ENCODE measurements around the gene CXCR2.
"Not testable (repeated sequence)": the region's sequence is repeated elsewhere in the genome, so short reads cannot be mapped to it uniquely, and the experiment has no call there.

The CXCR2 gene

DNA sequence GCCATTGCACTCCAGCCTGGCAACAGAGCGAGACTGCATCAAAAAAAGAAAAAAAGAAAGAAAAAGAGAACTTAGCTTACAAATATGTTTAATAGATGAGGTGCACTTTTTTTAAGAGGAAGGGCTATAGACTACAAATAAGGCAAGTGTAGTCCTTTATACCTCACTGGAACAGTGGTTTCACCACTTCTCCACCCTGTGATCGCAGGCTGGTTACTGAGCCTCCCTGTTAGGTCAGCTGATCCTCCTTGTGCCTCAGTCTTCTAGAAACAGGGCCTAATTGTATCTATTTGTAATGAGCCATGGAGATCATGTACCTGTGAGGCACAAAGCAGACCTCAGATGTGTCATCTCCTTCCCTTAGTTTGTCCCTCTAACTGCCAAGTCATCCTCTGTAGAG is 4.5 kb downstream of the CXCR2 start:
- DNase-seq (ENCODE audit: low read depth) = no peak

DNA sequence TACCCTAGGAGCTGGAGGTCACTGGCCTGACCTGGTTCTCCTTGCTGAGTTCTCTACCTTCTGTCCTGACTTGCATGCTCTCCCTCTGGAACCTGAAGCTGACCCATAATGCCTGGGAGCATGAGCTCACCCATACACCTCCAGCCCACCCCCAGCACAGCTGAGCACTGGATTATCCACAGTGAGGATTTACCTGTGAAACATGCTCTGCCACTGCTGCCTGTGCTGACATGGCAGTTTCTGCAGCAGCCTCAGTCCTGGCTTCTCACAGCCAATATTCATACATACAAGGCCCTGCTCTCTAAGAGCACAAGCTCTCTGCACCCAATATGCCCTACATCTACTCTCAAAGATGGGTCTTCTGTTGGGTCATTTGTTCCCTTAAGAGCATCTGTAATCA is 5.0 kb downstream of the CXCR2 start:
- DNase-seq (ENCODE audit: low read depth) = no peak

DNA sequence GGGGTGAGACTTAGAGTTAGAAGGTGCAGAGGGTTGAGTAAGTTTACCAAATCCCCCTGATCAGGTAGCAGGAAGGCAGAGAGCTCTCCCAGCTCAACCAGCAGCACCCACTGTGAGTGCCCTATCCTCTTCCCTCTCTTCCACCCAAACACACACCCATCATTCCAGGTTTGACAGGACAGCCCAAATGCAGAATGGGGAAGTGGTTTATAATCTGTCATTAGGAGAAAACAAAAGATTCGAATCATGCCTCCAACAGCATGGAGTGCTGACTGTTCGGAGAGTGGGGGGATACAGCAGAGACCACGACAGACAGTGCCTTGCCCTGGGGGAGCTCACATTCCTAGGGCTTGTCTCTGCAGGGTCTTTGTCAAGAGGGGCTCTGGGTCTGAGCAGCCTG is 11.7 kb downstream of the CXCR2 start:
- DNase-seq (ENCODE audit: low read depth) = no peak

DNA sequence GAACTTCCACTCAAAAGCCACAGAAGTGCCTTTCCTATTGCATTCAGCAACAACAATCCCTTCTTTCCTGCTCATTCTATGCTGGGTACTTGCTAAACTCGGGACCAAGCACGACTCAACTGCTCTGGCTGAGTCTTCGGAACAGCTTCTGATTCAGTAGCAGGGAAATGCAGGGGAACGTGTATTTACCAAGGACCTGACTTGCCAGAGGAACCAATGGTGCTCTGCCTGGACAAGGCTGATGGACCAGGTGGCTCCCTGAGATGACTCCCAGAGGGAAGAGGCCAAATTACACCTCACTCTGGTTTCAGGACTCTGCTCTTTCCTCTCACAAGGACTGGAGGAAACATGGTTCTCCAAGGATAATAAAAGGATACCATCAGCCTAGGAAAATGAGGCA is 12.2 kb downstream of the CXCR2 start:
- DNase-seq (ENCODE audit: low read depth) = no peak

DNA sequence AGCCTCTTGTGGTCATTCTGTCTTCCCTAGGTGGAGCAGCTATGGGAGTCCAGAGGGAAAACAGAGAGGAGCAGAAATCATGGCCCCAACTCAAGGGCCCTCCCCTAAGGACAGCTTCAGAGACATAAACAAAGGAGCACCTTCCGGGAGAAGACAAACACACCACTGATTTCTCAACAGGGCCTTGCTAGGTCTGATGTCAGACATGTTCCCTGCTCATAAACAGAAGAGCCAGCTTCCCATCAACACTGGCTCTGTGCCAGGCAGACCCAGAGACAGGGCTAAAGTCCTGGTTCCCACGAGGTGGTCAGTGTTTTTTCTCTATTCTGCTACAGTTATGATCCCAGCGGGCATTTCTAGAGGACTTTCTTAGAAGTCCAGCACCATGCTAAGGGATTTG is 19.3 kb downstream of the CXCR2 start:
- DNase-seq (ENCODE audit: low read depth) = no peak

DNA sequence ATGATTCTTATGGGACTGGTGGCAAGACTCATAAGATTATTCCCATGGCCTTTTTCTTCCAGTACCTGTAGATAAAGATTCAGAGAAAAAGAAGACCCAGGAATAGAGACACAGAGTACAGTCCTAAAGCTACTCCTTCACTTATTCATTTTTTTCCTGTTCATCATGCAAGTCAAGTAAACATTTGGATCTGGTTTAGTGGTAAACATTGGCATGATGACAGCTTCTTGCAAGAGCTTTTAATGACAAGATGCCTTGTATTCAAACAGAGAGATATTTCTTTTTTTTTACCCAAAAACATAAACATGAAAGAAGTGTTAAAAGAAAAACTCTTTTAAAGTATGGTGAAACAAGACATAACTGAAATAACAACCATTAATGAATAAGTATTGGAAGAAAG is 20.2 kb downstream of the CXCR2 start:
- DNase-seq (ENCODE audit: low read depth) = no peak

DNA sequence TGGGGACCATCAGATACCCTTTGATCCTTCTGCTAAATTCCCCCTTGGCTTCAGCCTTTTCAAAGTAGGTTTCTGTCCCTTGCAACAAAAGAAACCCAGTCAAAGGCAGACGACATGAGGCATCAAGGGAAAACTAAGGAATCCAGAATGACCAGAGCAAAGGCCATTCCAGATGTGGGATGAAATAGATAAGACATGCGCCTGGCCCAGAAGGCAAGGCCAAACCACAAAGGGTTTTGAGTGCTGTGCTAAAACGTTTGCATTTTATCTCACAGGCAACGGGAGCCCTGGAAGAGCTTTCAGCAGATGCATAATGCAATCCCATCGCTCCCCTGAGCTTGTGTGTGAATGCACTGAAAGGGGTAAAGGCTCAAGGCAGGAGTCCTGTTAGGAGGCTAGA is 23.3 kb downstream of the CXCR2 start:
- DNase-seq (ENCODE audit: low read depth) = no peak

DNA sequence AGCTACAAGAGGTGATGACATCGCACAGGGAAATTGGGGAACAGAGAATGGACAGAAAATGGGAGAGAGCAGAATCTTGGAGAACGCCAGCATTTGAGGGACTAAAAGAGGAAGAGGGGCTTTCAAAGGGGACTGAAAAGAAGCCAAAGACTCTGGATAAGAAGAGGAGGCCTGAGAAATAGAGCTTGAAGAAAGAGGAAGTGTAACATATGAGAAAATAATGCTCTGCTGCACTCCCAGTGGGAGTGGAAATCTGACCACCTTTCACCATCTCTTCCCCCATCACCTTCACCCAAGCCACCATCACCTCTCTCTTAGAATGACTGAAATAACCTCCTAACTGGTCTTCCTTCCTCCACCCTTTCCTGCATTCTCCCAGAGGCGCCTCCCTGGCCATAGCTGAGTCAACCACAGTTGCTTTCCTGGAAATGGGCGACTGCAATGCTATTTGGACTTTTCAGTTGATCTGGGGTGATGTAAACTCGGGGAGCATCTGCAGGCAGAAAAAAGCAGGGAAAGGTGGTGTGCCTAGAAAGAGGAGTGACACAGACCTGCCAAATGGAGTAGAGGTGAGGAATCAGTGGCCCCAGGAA is 24.1 kb downstream of the CXCR2 start:
- no peak for DNase-seq (ENCODE audit: low read depth)

DNA sequence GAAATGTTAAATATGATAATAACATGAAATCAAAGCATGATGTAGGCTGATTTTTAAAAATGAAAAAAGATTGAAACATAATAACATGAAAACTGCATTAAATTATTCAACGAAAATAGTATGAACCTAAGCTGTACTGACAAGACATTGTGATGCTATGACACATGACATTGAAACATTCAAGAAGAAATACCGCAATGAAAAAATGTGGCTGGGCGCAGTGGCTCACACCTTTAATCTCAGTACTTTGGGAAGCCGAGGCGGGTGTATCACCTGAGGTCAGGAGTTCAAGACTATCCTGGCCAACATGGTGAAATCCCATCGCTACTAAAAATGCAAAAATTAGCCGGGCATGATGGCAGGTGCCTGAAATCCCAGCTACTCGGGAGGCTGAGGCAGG is 26.3 kb downstream of the CXCR2 start:
- no peak for DNase-seq (ENCODE audit: low read depth)

DNA sequence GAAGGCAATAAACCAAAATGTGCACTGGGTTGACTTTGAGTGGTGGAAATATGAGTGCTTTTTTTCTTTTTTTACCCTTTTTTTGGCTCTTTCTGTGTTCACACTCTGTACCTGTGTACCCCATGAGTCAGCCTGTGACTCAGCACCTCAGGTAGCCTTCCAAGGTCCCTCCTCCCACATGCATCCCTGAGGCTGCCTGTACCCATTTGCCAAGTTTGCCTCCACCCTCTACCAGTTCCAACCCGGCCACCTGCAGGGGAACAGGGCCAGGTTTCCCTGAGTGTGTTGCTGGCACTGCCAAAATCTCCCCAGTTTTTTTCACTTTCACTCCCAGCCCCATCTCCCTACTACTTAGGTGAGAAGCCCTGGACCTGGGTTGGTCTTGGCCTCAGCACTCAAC is 26.9 kb downstream of the CXCR2 start:
- DNase-seq (ENCODE audit: low read depth) = no peak

DNA sequence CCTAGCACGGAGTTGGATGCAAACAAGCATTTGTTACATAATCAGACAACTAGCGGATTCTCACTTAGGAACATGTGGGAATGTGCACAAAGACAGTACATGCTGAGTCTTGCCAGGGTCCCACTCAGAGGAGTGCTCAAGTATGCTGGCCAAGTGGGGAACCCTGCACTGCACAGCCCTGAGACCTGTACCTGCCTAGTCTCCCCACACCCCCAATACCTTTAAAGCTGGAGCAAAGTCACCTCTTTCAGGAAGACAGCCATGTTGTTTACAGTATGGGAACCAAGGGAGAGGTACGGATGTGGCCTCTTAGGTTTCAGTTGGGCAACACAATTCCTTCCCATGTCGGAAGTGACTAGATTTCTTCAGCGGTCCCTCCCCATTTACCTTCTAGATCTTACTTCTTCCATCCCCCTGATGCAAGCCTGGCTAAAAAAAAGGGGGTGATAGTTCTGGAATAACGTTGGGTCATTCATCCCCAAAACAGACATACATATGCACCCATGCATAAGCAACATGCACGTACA is 30.2 kb downstream of the CXCR2 start:
- DNase-seq (ENCODE audit: low read depth) = no peak

DNA sequence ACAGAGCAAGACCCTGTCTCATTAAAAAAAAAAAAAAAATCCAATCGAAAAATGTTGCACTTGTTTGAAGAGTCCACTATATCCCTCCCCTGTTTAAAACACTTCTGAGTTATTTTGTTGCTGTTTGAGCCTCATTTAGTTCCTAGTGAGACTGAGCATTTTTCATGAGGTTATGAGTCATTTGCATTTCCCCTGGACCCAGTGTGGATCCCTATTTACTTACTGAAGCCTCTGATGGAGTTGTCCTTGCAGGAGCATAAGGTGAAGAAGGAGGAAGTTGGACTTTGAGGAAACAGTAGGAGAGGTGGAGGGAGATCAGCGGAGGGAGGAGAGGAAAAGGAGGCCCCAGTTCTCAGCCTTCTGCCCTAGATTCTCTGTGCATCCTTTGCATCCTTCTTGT is 35.8 kb downstream of the CXCR2 start:
- DNase-seq (ENCODE audit: low read depth) = no peak

DNA sequence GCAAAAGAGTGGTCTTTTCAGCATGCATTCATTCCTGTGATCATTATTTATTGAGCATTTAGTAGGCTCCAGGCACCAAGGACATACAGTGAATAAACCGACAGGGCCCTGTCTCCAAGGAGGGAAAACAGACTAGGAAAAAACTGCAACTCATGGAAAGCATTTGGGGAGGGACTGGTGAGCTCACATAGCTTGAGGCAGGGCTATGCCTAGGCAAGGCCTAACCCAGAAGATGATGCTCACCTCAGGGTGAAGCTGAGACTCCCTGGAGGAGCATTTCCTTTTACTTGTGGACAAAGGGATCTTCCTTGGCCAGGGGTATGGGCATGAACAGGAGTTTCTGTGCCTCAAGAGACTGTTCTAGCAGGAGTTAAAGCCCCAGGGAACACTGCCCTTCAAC is 37.0 kb downstream of the CXCR2 start:
- DNase-seq (ENCODE audit: low read depth) = no peak

DNA sequence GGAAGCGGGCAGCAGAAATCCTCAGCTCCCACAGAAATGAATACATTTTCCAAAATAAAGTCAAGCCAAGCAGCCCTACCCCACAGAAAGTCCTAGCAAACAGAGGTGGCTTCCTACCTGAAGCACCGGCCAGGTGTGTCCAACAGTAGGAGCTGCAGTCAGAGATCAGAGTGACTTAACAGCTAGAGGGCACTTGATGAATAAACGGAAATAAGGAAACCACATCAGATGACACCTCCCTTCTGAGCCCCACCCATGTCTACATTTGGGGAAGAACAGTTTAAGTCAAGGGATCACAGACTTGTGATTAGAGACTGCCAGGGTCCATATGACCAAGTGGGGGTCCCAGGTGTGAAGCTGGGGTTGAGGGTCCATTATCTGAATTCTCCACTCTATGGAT is 41.0 kb downstream of the CXCR2 start, which contains the start of gene CXCR1:
CXCR1 (minus strand) TSS at position 172 of the 400 bp plus-strand sequence. CDS start 1,751 bp downstream, outside the sequence.
- no peak for DNase-seq (ENCODE audit: low read depth)

DNA sequence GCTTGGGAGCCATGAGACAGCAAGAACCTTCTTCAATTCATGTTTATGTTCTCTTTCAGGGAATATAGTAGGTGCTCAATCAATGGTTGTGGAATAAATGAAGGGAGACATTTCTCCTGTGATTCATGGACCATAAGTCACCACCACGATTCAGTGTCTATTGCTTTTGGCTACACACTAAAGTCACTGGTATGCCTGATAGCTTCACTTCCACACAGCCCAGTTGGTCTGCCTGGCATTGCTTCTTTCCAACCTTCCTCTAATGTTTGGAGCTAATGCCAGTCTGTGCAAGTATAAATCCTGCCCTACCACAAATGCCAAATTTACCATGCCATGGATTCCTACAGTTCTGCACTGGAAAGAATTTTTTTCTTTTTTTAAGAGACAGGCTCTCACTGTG is 42.2 kb downstream of the CXCR2 start:
- no peak for DNase-seq (ENCODE audit: low read depth)

DNA sequence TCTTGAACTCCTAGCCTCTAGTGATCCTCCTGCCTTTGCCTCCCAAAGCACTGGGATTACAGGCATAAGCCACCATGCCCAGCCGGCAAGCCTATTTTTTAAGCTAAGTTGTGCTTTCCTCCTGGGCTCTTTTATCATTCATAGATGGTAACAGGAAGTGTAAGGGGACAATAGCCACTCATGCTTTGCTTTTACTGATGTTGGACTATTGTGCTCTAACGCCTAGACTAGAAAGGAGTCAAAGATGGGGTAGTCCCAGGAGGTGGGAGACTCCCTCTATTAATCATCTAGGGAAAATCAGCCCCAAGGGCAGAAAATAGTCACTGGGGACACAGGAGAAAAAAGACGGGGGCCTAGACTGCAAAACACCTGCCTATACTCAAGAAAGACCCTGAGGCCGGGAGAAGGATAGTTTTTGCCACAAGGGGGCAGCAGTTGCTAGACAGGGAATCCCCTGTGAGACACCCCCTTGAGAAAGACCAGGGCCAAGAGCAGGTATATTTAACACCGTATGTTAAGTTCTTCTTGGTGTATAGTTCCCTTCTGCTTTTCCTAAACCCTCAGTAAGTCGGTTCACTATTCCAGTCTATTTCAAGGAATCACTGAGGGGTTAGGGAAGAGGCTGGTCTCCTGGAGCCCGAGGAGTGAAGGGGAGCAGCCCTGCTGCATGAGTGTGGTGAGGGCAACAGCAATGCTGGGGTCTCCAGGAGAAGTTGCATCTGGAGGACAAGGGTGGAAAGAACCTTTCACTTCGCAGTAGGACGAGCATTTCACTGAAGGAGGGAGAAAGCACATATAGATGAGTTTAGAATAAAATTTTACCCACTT is 43.0 kb downstream of the CXCR2 start:
- no peak for DNase-seq (ENCODE audit: low read depth)

DNA sequence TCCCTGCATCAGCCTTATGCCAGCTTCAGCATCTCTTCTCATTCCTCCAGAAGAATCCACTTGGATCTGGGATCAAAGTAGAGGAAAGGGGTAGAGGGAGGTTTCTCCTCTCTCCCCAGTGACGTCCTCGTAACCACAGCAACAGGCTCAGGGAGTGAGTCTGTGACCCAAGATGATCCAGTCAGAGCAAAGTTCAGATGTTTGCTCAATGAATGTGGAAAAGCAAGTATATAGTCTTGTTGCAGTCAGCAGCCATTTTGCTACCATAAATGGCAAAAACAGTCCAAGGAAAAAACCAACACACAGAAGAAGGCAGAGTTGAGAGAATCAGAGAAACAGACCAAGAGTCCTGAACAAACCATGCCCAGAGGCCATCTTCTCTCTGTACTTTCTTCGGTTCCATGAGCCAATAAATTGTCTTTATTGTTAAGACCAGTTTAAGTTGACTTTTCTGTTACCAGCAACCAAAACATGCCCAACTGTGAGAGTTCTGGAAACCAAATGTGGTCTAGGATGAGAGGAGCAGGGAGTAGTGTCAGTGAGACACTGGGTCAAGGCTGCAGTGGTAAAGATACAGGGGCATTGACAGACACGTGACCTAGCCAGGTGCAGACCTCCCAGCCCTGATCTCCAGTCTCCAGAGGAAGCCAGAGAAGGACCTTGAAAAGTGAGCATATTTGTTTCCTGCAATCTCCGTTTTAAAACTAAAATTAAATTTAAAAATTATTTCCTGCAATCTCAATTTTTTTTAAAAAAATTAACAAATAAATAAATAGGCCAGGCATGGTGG is 44.1 kb downstream of the CXCR2 start:
- DNase-seq (ENCODE audit: low read depth) = no peak

DNA sequence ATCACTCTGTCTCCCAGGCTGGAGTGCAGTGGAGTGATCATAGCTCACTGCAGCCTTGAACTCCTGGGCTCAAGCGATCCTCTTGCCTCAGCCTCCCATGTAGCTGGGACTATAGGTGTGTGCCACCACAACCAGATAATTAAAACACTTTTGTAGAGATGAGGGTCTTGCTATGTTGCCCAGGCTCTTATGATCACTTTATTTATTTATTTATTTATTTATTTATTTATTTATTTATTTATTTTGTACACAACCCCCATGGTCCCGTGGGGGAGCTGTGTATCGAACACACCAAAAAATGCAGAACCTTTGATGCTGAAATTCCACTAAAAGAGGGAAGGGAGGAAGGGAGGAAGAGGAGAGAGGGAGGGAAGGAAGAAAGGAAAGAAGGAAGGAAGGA is 45.9 kb downstream of the CXCR2 start:
- DNase-seq (ENCODE audit: low read depth) = not testable (repeated sequence)

DNA sequence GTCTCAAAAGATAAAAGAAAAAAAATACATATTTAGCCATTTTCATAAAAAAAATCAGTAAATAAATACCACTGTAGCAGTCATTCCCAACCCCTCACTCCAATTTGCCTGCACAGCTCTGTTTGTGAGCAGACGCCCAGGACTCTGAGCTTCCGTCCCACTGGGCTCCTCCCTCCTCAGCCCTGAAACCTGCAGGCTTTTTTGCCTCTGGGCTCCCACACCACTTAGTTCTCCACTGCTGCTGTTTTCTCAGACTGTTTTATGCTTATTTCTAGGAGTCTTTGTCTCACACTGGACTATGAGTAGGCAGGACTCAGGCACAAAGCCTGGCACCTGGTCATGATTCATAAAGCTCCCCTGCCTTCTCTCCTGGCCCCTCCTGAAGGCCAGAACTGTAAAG is 47.0 kb downstream of the CXCR2 start:
- DNase-seq (ENCODE audit: low read depth) = no peak

DNA sequence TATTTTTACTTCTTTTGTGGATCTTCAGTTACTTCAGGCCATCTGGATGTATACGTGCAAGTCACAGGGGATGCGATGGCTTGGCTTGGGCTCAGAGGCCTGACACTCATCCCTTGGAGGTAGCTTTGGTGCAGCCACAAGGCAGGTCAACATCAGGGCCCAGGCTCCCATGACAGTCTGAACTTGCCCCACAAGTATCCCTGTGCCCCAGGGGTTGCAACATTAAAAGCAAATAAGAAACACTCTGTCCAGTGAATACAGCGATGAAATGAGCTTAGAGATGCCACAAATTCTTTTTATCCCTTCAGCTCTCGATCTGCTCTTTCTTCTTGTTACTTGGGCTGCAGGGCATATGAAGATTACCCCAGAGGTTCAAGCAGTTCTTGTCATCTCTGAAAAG is 54.0 kb downstream of the CXCR2 start:
- DNase-seq (ENCODE audit: low read depth) = no peak

DNA sequence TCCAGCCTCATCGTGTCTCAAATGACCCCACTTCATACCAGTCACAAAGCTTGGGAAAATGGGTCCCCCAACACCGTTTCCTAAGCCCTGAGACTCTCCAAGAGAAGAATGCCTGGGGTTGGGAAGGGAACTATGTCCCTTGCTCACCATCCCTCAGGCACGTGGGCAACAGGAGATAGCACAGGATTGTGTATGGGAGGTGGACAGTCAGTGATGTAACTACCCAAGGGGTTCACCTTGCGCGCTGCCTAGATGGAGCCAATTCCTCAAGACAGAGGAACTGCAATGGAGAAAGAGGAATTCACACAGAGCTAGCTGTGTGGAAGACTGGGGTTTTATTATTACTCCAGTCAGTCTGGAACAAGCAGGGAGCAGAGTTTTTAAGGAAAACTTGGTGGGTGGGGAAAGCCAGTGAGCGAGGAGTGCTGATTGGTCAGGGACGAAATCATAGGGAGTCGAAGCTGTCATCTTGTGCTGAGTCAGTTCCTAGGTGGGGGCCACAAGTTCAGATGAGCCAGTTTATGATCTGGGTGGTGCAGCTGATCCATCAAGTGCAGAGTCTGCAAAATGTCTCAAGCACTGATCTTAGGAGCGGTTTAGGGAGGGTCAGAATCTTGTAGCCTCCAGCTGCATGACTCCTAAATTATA is 54.8 kb downstream of the CXCR2 start:
- no peak for DNase-seq (ENCODE audit: low read depth)

DNA sequence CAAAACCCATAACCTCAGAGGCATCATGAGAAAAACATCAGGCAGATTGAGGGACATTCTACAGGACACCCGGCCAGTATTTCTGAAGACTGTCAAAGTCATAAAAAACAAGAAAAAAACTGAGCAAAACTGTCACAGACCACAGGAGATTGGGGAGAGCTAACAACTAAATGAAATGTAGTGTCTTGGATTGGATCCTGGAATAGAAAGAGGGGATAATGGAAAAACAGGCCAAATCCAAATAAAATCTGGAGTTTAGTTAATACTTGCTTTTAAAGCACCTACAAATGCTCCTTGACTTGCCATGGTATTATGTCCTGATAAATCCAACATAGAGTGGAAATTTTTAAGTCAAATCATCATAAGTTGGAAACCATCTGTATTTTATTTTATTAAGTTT is 58.5 kb downstream of the CXCR2 start:
- no peak for DNase-seq (ENCODE audit: low read depth)
